Liver (tissue), 3 donors: Measurements from ENCODE around the gene PHF12.

Source experiments
- CTCF ChIP-seq: fragments of 150-350 bp; IDR thresholded peaks from 2 replicates; pipeline ENCODE4 v1.5.1; 2017; ENCODE audit warnings: improper control_type of control experiment, low read depth, low read length; ENCODE audit not compliant: missing input control
- GABPA ChIP-seq, 2 donors: IDR thresholded peaks in 1 of 2; conservative IDR thresholded peaks in 1 of 2; 2 replicates each; pipeline ENCODE4 v1.6.1; 2016; ENCODE audit warnings: antibody characterized with exemption in 2 of 2, mild to moderate bottlenecking in 1 of 2, moderate library complexity in 1 of 2
- MAX ChIP-seq: IDR thresholded peaks from 2 replicates; pipeline ENCODE4 v1.6.1; 2016; ENCODE audit warnings: antibody characterized with exemption
- RAD21 ChIP-seq, 2 donors: IDR thresholded peaks; 2 replicates each; pipeline ENCODE4 v1.6.1; 2016; ENCODE audit warnings: antibody characterized with exemption in 2 of 2, mild to moderate bottlenecking in 2 of 2
- REST ChIP-seq: IDR thresholded peaks from 2 replicates; pipeline ENCODE4 v1.6.1; 2016; ENCODE audit warnings: antibody characterized with exemption, mild to moderate bottlenecking
- RXRA ChIP-seq, 2 donors: IDR thresholded peaks; 2 replicates each; pipeline ENCODE4 v1.6.1; 2017 to 2018; ENCODE audit warnings: antibody characterized with exemption in 2 of 2, mild to moderate bottlenecking in 1 of 2
- SP1 ChIP-seq: IDR thresholded peaks from 2 replicates; pipeline ENCODE4 v1.6.1; 2018; ENCODE audit warnings: antibody characterized with exemption, mild to moderate bottlenecking
- TAF1 ChIP-seq: conservative IDR thresholded peaks from 2 replicates; pipeline ENCODE4 v1.6.1; 2016; ENCODE audit warnings: antibody characterized with exemption, mild to moderate bottlenecking
- ZBTB33 ChIP-seq: IDR thresholded peaks from 2 replicates; pipeline ENCODE4 v1.6.1; 2016; ENCODE audit warnings: antibody characterized with exemption
- donor health status: healthy.
- donor health status: healthy.

- TF ChIP-seq CTCF (no peak), SP1 (no peak), TAF1 (no peak), ZBTB33 (no peak), RAD21 (IDR thresholded peaks at IDR 0.05) (no peak), MAX (no peak), GABPA (IDR thresholded peaks at IDR 0.05 in 1 of 2, conservative IDR thresholded peaks at IDR 0.05 in 1 of 2) (no peak), REST (no peak), RXRA (IDR thresholded peaks at IDR 0.05) (no peak)
These were observed 73.0 kb downstream of the PHF12 start for GRCh38 chr17:28878158-28878910.
